Mesenchymal stem cell (in vitro differentiated cells and primary cell): ENCODE data around the gene TMEM92.

Experiments used
- DNase-seq: peaks from one replicate; pipeline ENCODE4 v3.0.0-alpha.2; 2013
- H2AFZ ChIP-seq: one replicate; pipeline ENCODE4 v1.6.1; 2013; ENCODE audit warnings: low read depth, mild to moderate bottlenecking, control low read depth, inconsistent platforms, low read length, moderate library complexity
- H2AK5ac ChIP-seq: 2 replicates; pipeline ENCODE4 v1.6.1; 2013; ENCODE audit warnings: low read length, moderate library complexity, mild to moderate bottlenecking, inconsistent platforms; ENCODE audit not compliant: severe bottlenecking
- H2BK120ac ChIP-seq: one replicate; pipeline ENCODE4 v1.6.1; 2013; ENCODE audit warnings: low read depth, mild to moderate bottlenecking, inconsistent platforms, low read length, moderate library complexity
- H2BK12ac ChIP-seq, 2 experiments: one replicate each; pipeline ENCODE4 v1.6.1; 2013; ENCODE audit warnings: inconsistent platforms in 2 of 2, low read length in 2 of 2, mild to moderate bottlenecking in 2 of 2, moderate library complexity in 2 of 2, control low read depth in 1 of 2
- H2BK15ac ChIP-seq: one replicate; pipeline ENCODE4 v1.6.1; 2013; ENCODE audit warnings: mild to moderate bottlenecking, low read depth, inconsistent platforms; ENCODE audit not compliant: poor library complexity, severe bottlenecking
- H2BK5ac ChIP-seq: 2 replicates; pipeline ENCODE4 v1.6.1; 2013; ENCODE audit warnings: low read depth, mild to moderate bottlenecking, low read length, control low read depth, inconsistent platforms; ENCODE audit not compliant: poor library complexity, severe bottlenecking
- H3K14ac ChIP-seq, 2 experiments: one replicate each; pipeline ENCODE4 v1.6.1; 2013; ENCODE audit warnings: inconsistent platforms in 2 of 2, low read length in 2 of 2, control low read depth in 1 of 2, mild to moderate bottlenecking in 1 of 2, moderate library complexity in 1 of 2
- H3K18ac ChIP-seq, 2 experiments: one replicate each; pipeline ENCODE4 v1.6.1; 2013; ENCODE audit warnings: inconsistent platforms in 2 of 2, low read length in 2 of 2, control low read depth in 1 of 2, low read depth in 1 of 2, mild to moderate bottlenecking in 1 of 2
- H3K23ac ChIP-seq, 2 experiments: one replicate each; pipeline ENCODE4 v1.6.1; 2013; ENCODE audit warnings: inconsistent platforms in 2 of 2, low read length in 2 of 2, mild to moderate bottlenecking in 2 of 2, moderate library complexity in 2 of 2, control low read depth in 1 of 2
- H3K27ac ChIP-seq: 2 replicates; pipeline ENCODE4 v1.5.1; 2013; ENCODE audit warnings: mild to moderate bottlenecking, moderate library complexity, low read length, control low read depth, inconsistent platforms; ENCODE audit not compliant: poor library complexity, severe bottlenecking
- H3K27me3 ChIP-seq, 2 experiments: 2 replicates each; pipeline versions ENCODE4 v1.6.1 to v1.7.0; 2013; ENCODE audit warnings: low read length in 2 of 2, mild to moderate bottlenecking in 2 of 2, moderate library complexity in 2 of 2, control low read depth in 1 of 2, inconsistent platforms in 1 of 2; ENCODE audit not compliant: control insufficient read depth in 1 of 2, insufficient read depth in 1 of 2
- H3K36me3 ChIP-seq, 2 experiments: 2 replicates each; pipeline versions ENCODE4 v1.6.1 to v1.7.0; 2013; ENCODE audit warnings: low read length in 2 of 2, control low read depth in 1 of 2, inconsistent platforms in 1 of 2, low read depth in 1 of 2, mild to moderate bottlenecking in 1 of 2; ENCODE audit not compliant: insufficient read depth in 2 of 2, control insufficient read depth in 1 of 2
- H3K4ac ChIP-seq, 2 experiments: one replicate each; pipeline ENCODE4 v1.6.1; 2013; ENCODE audit warnings: inconsistent platforms in 2 of 2, low read length in 2 of 2, mild to moderate bottlenecking in 2 of 2, moderate library complexity in 2 of 2, control low read depth in 1 of 2, low read depth in 1 of 2
- H3K4me1 ChIP-seq: 2 replicates; pipeline ENCODE4 v1.6.1; 2013; ENCODE audit warnings: low read depth, low read length, control low read depth; ENCODE audit not compliant: control insufficient read depth, insufficient read depth
- H3K4me2 ChIP-seq: 2 replicates; pipeline ENCODE4 v1.6.1; 2013; ENCODE audit warnings: low read length, mild to moderate bottlenecking, inconsistent platforms; ENCODE audit not compliant: poor library complexity, severe bottlenecking
- H3K4me3 ChIP-seq, 2 experiments: 2 replicates each; pipeline versions ENCODE4 v1.5.1 to v1.7.0; 2013; ENCODE audit warnings: low read length in 2 of 2, mild to moderate bottlenecking in 2 of 2, control low read depth in 1 of 2, low read depth in 1 of 2; ENCODE audit not compliant: insufficient read depth in 1 of 2
- H3K79me1 ChIP-seq: replicated peaks from 2 replicates; pipeline ENCODE4 v1.6.1; 2013; ENCODE audit warnings: mild to moderate bottlenecking, control low read depth, low read length, inconsistent platforms; ENCODE audit not compliant: poor library complexity, severe bottlenecking
- H3K9ac ChIP-seq: 2 replicates; pipeline ENCODE4 v1.7.0; 2013; ENCODE audit warnings: mild to moderate bottlenecking, low read length, moderate library complexity
- H3K9me3 ChIP-seq: 2 replicates; pipeline ENCODE4 v1.7.0; 2013; ENCODE audit warnings: mild to moderate bottlenecking, low read length; ENCODE audit not compliant: control insufficient read depth
- H4K8ac ChIP-seq: one replicate; pipeline ENCODE4 v1.6.1; 2013; ENCODE audit warnings: inconsistent platforms, mild to moderate bottlenecking, low read length, moderate library complexity
- H4K91ac ChIP-seq: one replicate; pipeline ENCODE4 v1.6.1; 2013; ENCODE audit warnings: mild to moderate bottlenecking, low read length, inconsistent platforms
- WGBS: methylation state at CpG from one replicate; pipeline ENCODE4 v1.1.7; 2013; ENCODE audit warnings: mixed read lengths; 5-methylcytosine and 5-hydroxymethylcytosine counted together

TMEM92 gene

DNA sequence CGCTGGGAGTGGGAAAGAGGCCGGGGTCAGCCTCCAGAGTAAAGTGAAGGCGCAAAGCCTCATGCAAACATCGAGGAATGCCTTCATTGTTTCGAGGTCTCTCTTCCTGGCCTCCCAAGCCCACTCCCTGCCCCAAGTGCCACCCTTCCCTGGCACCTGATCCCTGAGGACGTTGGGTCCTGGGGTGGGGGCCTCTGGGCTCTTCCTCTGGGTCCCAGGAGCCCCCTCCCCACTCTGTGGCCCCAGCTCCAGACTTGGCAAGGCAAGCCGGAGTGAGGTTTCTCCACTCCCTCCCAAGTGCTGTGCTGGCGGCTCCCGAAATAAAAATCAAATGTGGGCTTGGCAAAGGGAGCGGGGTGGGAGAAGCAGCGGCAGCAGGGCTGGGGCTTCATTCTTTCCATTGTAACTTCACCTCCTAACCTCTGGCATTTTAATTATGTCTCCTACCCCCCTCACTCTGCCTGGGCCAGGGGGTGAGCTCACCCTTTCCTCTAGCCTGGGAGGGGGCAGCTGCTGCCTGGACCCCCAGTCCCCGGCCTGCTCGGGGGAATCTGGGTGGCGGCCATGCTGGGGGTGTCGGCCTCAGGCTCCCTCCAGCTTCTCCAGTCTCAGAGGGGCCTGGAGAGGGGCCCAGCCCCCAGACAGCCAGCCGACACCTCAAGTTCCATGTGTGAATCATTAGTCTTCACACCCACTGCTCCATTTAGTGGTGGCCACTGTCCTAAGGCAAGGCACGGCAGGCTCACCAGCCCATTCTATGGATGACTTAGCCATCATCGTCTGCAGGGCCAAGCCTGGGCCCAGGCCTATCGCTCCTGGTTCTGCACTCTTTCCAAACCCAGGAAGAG is 14.6 kb upstream of the TMEM92 start:
- H3K23ac ChIP-seq, result peak overlapping the region in 1 of 2 experiments; percentile 24
- H4K8ac ChIP-seq, result no peak overlapping the region
- peaks cover 0 to 9% of the 10 kb centered on the region in 2 experiments for H3K36me3 ChIP-seq
- H3K9ac ChIP-seq, result peak overlapping the region; percentile 75
- H2BK12ac ChIP-seq, result peak overlapping the region in 1 of 2 experiments; percentile 45
- no peak overlapping the region for H3K27ac ChIP-seq
- 85% methylated on average over 19 of the region's 19 CpGs for WGBS
- H2AFZ ChIP-seq, result no peak overlapping the region
- no peaks in the 10 kb centered on the region for H3K9me3 ChIP-seq
- no peak overlapping the region for H4K91ac ChIP-seq
- no peak overlapping the region for H3K14ac ChIP-seq
- peak overlapping the region; percentile 10 for H2BK5ac ChIP-seq
- no peak overlapping the region for H3K4me2 ChIP-seq
- H3K79me1 ChIP-seq, result no peaks in the 10 kb centered on the region
- H3K18ac ChIP-seq, result no peak overlapping the region
- peak overlapping the region; percentile 91 for H2BK15ac ChIP-seq
- H2AK5ac ChIP-seq, result peak overlapping the region; percentile 40
- peak overlapping the region in 1 of 2 experiments; percentile 51 for H3K4me3 ChIP-seq
- no peak overlapping the region for H2BK120ac ChIP-seq
- no peak overlapping the region for H3K4ac ChIP-seq
- no peak for DNase-seq
- peaks cover 58% of the 10 kb centered on the region for H3K4me1 ChIP-seq
- no peaks in the 10 kb centered on the region for H3K27me3 ChIP-seq

DNA sequence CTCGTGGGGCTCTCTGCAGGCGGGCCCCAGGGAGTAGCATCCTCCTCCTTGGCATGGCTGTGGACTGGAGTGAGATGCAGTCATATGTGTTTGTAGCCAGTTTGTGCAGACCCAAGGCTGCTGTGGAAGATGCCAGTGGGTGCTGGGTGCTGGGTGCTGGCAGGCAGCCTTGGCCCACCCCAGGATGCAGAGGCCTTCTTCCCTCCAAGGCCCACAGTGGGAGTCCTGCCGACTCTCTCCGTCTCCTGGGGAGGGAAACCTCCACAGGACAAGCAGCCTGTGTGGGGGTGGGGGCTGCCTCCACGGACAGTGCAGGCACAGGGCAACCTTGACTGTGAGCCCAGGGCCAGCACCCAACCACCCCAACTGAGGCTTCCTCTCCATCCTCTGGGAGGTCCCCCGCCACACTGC is 13.8 kb upstream of the TMEM92 start:
- no peak overlapping the region for H3K23ac ChIP-seq
- no peak overlapping the region for H3K27ac ChIP-seq
- H3K27me3 ChIP-seq, result no peaks in the 10 kb centered on the region
- DNase-seq, result no peak
- 91% methylated on average over 5 of the region's 6 CpGs for WGBS
- peaks cover 0 to 9% of the 10 kb centered on the region in 2 experiments for H3K36me3 ChIP-seq
- peak overlapping the region in 1 of 2 experiments; percentile 56 for H2BK12ac ChIP-seq
- no peak overlapping the region for H3K14ac ChIP-seq
- no peak overlapping the region for H3K4me3 ChIP-seq
- H3K4ac ChIP-seq, result no peak overlapping the region
- no peak overlapping the region for H2AFZ ChIP-seq
- no peak overlapping the region for H2BK120ac ChIP-seq
- no peak overlapping the region for H4K91ac ChIP-seq
- no peak overlapping the region for H3K4me2 ChIP-seq
- H2BK15ac ChIP-seq, result no peak overlapping the region
- no peak overlapping the region for H4K8ac ChIP-seq
- H3K79me1 ChIP-seq, result peaks cover 2% of the 10 kb centered on the region
- H3K9ac ChIP-seq, result no peak overlapping the region
- H3K18ac ChIP-seq, result no peak overlapping the region
- H2BK5ac ChIP-seq, result no peak overlapping the region
- H2AK5ac ChIP-seq, result peak overlapping the region; percentile 26
- H3K9me3 ChIP-seq, result no peaks in the 10 kb centered on the region
- H3K4me1 ChIP-seq, result peaks cover 66% of the 10 kb centered on the region

DNA sequence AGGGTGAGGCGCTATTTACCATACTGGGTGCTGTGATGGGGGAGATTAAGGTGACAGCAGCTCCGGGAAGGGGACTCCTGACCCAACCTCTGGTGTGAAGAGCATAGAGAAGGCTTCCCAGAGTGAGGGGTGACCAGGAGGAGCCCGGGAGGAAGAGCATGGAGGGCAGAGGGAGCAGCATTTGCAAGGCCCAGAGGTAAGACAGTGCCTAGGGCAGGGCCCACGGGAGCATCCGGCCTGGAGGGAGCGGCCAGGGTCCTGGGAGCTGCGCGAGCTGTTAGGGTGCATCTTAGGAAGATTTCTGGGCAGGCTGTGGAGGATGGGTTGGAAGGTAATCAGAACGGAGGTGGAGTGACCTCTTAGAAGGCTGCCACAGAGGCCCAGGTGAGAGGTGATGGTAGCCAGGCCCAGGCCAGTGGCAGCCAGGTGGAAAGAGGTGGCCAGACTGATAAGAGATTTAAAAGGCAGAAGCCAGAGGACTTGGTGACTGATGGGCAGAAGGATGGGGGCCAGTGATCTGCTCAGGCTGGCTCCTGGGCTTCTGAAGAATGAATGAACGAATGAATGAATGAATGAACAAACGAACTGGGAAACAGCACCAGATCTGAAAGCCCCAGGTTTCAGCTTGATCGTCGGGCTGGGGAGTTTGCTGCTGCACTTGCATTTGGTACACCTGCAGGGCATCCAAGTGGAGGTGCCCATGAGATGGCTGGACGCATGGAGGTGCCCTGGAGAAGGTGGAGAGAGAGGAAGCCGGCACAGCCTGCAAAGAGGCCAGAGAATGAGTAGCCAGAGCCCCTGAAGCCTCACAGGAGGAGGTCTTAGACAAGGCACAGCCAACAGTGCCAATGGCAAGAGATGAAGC is 13.0 kb upstream of the TMEM92 start:
- H3K79me1 ChIP-seq, result peaks cover 3% of the 10 kb centered on the region
- H3K4me1 ChIP-seq, result peaks cover 74% of the 10 kb centered on the region
- no peak overlapping the region for H3K27ac ChIP-seq
- no peaks in the 10 kb centered on the region for H3K9me3 ChIP-seq
- H3K23ac ChIP-seq, result no peak overlapping the region
- no peak overlapping the region for H4K91ac ChIP-seq
- no peak overlapping the region for H3K9ac ChIP-seq
- no peak overlapping the region for H2AFZ ChIP-seq
- WGBS, result 89% methylated on average over 15 of the region's 15 CpGs
- H2BK15ac ChIP-seq, result no peak overlapping the region
- no peak overlapping the region for H3K4ac ChIP-seq
- peaks cover 0 to 9% of the 10 kb centered on the region in 2 experiments for H3K36me3 ChIP-seq
- no peak overlapping the region for H2BK120ac ChIP-seq
- H3K4me2 ChIP-seq, result no peak overlapping the region
- no peak overlapping the region for H3K18ac ChIP-seq
- H2BK5ac ChIP-seq, result no peak overlapping the region
- no peaks in the 10 kb centered on the region for H3K27me3 ChIP-seq
- DNase-seq, result no peak
- H2AK5ac ChIP-seq, result peak overlapping the region; percentile 52
- no peak overlapping the region for H3K4me3 ChIP-seq
- no peak overlapping the region for H4K8ac ChIP-seq
- no peak overlapping the region for H3K14ac ChIP-seq
- peak overlapping the region in 1 of 2 experiments; percentile 33 for H2BK12ac ChIP-seq
